Right lobe of liver (tissue), 6 donors: ENCODE measurements around the gene OR11A1. TPM values are rescaled to one million over a fixed set of nuclear protein-coding genes. Genes with fewer than 3 reads are reported as not detected.

ENCODE experiments used
- ATAC-seq, 4 donors: fragments of 200-7000 bp; cut with Tn5 transposase; one replicate each; pipeline ENCODE4 v1.9.1; 2020; ENCODE audit warnings: mild to moderate bottlenecking in 4 of 4, moderate library complexity in 4 of 4
- DNase-seq, 3 donors: peaks; one replicate each; pipeline ENCODE4 v3.0.0-alpha.2; 2020
- H3K27ac ChIP-seq, 3 donors: fragments of 200-600 bp; one replicate each; pipeline ENCODE4 v1.8.0; 2022
- H3K27me3 ChIP-seq, 2 donors: fragments of 200-600 bp; one replicate each; pipeline ENCODE4 v1.8.0; 2022
- H3K36me3 ChIP-seq, 4 donors: fragments of 200-600 bp; sonication (generic) in 1 of 4; one replicate each; pipeline versions ENCODE4 v1.5.1 to v1.8.0; 2017 to 2022; ENCODE audit warnings: control low read depth in 1 of 4
- H3K4me1 ChIP-seq, 4 donors: fragments of 200-600 bp; sonication (generic) in 1 of 4; one replicate each; pipeline versions ENCODE4 v1.5.1 to v1.8.0; 2017 to 2022; ENCODE audit warnings: control low read depth in 1 of 4
- H3K4me3 ChIP-seq, 3 donors: fragments of 200-600 bp; one replicate each; pipeline ENCODE4 v1.8.0; 2022
- H3K9me3 ChIP-seq, 4 donors: fragments of 200-600 bp; sonication (generic) in 1 of 4; one replicate each; pipeline versions ENCODE4 v1.5.1 to v1.8.0; 2017 to 2022; ENCODE audit warnings: control low read depth in 1 of 4
- POLR2A ChIP-seq: fragments of 450-650 bp; IDR thresholded peaks from one replicate; pipeline ENCODE4 v1.6.1; 2017; ENCODE audit warnings: antibody characterized with exemption, mild to moderate bottlenecking
- WGBS: methylation state at CpG from one replicate; pipeline ENCODE4 v1.1.6; 2018; ENCODE audit warnings: low coverage, low lambda C conversion rate; ENCODE audit not compliant: insufficient coverage; ENCODE audit errors: missing lambda C conversion rate; 5-methylcytosine and 5-hydroxymethylcytosine counted together
- intact Hi-C, 2 donors: fragments of 100-400 bp; cut with DNase I; formaldehyde crosslinking; loops; one replicate each; pipeline versions ENCODE4 v1.11.2 to v1.14.1; 2022
- total RNA-seq, 6 experiments: library from RNA; depleted of rRNA in 2 of 6; stranded (reverse); fragments of >200 nt in 2 of 6; fragmentation: NEBNext Ultra II Directional in 3 of 6; extraction: Animal tissue kit (Norgen Biotek cat#: 25700) in 3 of 6; gene quantifications; one replicate each; pipeline versions ENCODE4 v1.1.0 to v1.2.4, GENCODE V29; 2016 to 2023
- TF ChIP-seq, protein P1 (sequence below), 4 donors: fragments of 200-600 bp in 3 of 4; fragments of 450-650 bp in 1 of 4; IDR thresholded peaks; one replicate each; pipeline versions ENCODE4 v1.5.1 to v1.8.0; 2016 to 2022; ENCODE audit warnings: antibody characterized with exemption in 4 of 4, mild to moderate bottlenecking in 2 of 4
- donor health status: DM: no; HTN: yes; CAD: no.
- donor health status: DM: no; HTN: no; CAD: no.
- donor health status: DM: no; HTN: no; CAD: no.
- donor health status: DM: no; HTN: yes; CAD: no.
- donor health status: DM: no; HTN: yes; CAD: no.

Gene OR11A1
- total RNA-seq, 6 experiments from 2014 or later: not detected

DNA sequence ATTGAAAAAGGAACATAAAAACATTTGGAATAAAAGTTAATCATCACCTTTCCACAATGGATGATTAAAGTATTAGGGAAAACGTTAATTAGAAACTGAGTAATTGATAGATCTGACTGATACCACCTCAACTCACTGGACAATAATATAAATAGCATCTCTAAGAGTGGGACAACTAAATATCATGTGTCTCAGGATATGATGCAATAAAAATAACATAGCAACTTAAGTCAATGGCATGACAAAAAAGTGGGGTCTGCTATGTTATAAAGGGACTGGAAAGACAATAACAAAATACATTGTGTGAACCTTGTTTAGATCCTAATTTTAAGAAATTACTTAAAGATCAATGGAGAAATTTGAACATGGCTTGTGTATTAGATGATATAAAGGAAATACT is 31.8 kb downstream of the OR11A1 start:
- no peaks in the 10 kb centered on the region for H3K27me3 ChIP-seq
- H3K36me3 ChIP-seq: no peaks in the 10 kb centered on the region
- no peak overlapping the region for H3K27ac ChIP-seq
- no peak for ATAC-seq
- no peaks in the 10 kb centered on the region for H3K9me3 ChIP-seq
- no peak overlapping the region for H3K4me3 ChIP-seq
- intact Hi-C loops: no loop called here
- 35% methylated on average over 1 of the region's 1 CpG for WGBS
- TF ChIP-seq POLR2A: no peak
- TF ChIP-seq, protein P1, sequence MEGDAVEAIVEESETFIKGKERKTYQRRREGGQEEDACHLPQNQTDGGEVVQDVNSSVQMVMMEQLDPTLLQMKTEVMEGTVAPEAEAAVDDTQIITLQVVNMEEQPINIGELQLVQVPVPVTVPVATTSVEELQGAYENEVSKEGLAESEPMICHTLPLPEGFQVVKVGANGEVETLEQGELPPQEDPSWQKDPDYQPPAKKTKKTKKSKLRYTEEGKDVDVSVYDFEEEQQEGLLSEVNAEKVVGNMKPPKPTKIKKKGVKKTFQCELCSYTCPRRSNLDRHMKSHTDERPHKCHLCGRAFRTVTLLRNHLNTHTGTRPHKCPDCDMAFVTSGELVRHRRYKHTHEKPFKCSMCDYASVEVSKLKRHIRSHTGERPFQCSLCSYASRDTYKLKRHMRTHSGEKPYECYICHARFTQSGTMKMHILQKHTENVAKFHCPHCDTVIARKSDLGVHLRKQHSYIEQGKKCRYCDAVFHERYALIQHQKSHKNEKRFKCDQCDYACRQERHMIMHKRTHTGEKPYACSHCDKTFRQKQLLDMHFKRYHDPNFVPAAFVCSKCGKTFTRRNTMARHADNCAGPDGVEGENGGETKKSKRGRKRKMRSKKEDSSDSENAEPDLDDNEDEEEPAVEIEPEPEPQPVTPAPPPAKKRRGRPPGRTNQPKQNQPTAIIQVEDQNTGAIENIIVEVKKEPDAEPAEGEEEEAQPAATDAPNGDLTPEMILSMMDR (IDR thresholded peaks at IDR 0.05): no peak
- no peaks in the 10 kb centered on the region for H3K4me1 ChIP-seq
- no peak for DNase-seq

DNA sequence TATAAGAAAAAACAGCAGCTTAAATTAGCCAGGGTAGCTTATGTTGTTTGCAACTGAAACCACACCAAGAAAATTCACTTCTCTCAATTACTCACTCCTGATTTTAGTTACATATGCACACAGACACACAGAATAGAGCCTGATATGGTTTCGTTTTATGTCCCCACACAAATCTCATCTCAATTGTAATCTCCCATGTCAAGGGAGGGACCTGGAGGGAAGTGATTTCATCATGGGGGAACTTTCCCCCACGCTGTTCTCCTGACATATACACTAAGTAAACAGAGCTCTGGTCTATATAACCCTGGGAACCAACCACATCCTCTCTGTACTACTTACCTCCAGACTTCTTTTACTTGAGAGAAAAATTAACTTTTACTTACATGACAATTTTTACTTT is 32.3 kb downstream of the OR11A1 start:
- intact Hi-C loops: no loop called here
- no peaks in the 10 kb centered on the region for H3K4me1 ChIP-seq
- H3K27me3 ChIP-seq: no peaks in the 10 kb centered on the region
- 20% methylated on average over 2 of the region's 2 CpGs for WGBS
- DNase-seq (no peak), ATAC-seq (no peak)
- no peak overlapping the region for H3K4me3 ChIP-seq
- no peak overlapping the region for H3K27ac ChIP-seq
- H3K36me3 ChIP-seq: no peaks in the 10 kb centered on the region
- TF ChIP-seq, protein P1 (IDR thresholded peaks at IDR 0.05): no peak
- TF ChIP-seq POLR2A: no peak
- no peaks in the 10 kb centered on the region for H3K9me3 ChIP-seq

DNA sequence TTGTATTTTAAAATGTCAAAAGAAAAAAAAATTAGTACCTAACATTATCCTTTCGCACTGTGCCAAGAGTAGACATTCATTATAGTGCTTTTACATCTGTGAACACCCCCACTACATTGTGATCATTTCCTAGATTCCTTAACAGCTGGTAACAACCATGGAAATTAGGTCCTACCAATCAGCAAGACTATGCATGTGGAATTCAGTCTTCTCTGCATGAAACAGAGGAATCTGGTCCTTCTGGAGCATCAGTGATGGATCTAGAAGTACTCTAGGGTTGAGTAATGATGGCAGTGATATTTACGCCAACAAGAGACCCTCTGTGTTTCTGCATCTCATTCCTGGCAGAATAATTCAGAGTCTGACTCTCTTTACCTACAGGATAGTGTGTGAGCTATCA is 32.7 kb downstream of the OR11A1 start:
- H3K4me1 ChIP-seq: no peaks in the 10 kb centered on the region
- DNase-seq (no peak), ATAC-seq (no peak)
- no peak for TF ChIP-seq POLR2A
- TF ChIP-seq, protein P1 (IDR thresholded peaks at IDR 0.05): no peak
- H3K27ac ChIP-seq: no peak overlapping the region
- no peak overlapping the region for H3K4me3 ChIP-seq
- no peaks in the 10 kb centered on the region for H3K9me3 ChIP-seq
- 85% methylated on average over 2 of the region's 2 CpGs for WGBS
- H3K36me3 ChIP-seq: no peaks in the 10 kb centered on the region
- no peaks in the 10 kb centered on the region for H3K27me3 ChIP-seq
- intact Hi-C loops: no loop called here

DNA sequence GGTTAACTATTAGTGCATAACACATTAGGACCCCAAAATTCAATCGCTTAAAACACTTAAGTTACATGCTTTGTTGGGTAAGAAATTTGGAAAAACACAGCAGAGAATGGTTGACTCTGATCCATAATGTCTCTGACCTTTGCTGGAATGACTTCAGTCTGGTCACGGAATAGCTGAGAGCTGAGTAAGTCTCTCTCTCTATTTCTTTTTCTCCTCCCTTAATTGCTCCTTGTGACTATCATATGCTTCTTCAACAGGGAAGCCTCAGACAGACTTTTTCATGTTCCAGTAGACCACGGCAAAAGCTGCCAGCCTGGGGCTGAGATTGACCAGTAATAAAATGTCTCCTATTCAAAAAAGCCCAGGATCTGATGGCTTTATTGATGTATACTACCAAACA is 37.4 kb downstream of the OR11A1 start:
- intact Hi-C loops: no loop called here
- no peaks in the 10 kb centered on the region for H3K4me1 ChIP-seq
- DNase-seq (no peak), ATAC-seq (no peak)
- H3K4me3 ChIP-seq: no peak overlapping the region
- TF ChIP-seq, protein P1 (IDR thresholded peaks at IDR 0.05): no peak
- TF ChIP-seq POLR2A: no peak
- H3K36me3 ChIP-seq: no peaks in the 10 kb centered on the region
- H3K9me3 ChIP-seq: no peaks in the 10 kb centered on the region
- H3K27ac ChIP-seq: no peak overlapping the region
- no peaks in the 10 kb centered on the region for H3K27me3 ChIP-seq
- 52% methylated on average over 3 of the region's 3 CpGs for WGBS

DNA sequence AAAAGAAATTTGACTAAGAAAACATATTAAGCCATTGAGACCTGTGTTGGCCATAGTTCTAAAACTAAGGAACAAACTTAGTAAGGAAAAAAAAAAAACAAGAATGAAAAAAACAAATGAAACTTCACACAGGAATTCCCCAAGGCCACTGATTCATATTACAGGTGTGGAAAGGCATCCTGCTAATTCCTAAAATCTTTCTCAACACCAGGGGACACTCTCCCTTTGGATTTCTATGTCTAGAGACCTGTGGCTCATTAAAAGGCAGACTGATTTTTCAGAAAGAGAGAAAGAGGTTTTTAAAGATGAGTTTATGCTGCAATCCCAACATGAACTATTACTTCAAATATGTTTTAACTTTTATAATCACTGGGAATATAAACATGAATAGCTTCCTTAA is 42.3 kb downstream of the OR11A1 start, which contains the start of gene OR12D1:
Gene OR12D1, plus strand, starts transcription at position 341 of the 400 bp plus-strand sequence.
- no peaks in the 10 kb centered on the region for H3K36me3 ChIP-seq
- intact Hi-C loops: no loop called here
- TF ChIP-seq POLR2A: no peak
- TF ChIP-seq, protein P1 (IDR thresholded peaks at IDR 0.05): peak; percentile 45 to 52 (median 48)
- DNase-seq (no peak), ATAC-seq (peak; percentile 36 to 84 (median 54))
- no peak within 1 kb of the TSS for H3K27ac ChIP-seq
- H3K4me1 ChIP-seq: no peaks in the 10 kb centered on the region
- no peaks in the 10 kb centered on the region for H3K27me3 ChIP-seq
- no peaks in the 10 kb centered on the region for H3K9me3 ChIP-seq
- no peak within 1 kb of the TSS for H3K4me3 ChIP-seq
